Neural crest cell (in vitro differentiated cells): Measurements from ENCODE around the gene BSPRY. TPM values are rescaled to one million over a fixed set of nuclear protein-coding genes. Genes with fewer than 3 reads are reported as not detected.
"Not testable (repeated sequence)": the region's sequence is repeated elsewhere in the genome, so short reads cannot be mapped to it uniquely, and the experiment has no call there.

Source experiments
- DNase-seq: peaks from one replicate; pipeline ENCODE4 v3.0.0; 2021; ENCODE audit warnings: low read depth, mixed read lengths, low spot score
- H3K27ac Mint-ChIP-seq: one replicate; pipeline ENCODE4 v1.8.0; 2021; ENCODE audit warnings: mild to moderate bottlenecking, mixed read lengths; ENCODE audit not compliant: unreplicated experiment
- H3K27me3 Mint-ChIP-seq: 2 replicates; pipeline ENCODE4 v1.8.0; 2021; ENCODE audit warnings: low read depth, mild to moderate bottlenecking, mixed read lengths
- H3K36me3 Mint-ChIP-seq: 2 replicates; pipeline ENCODE4 v1.8.0; 2021; ENCODE audit warnings: low read depth, mild to moderate bottlenecking, mixed read lengths
- H3K4me1 Mint-ChIP-seq: 2 replicates; pipeline ENCODE4 v1.8.0; 2021; ENCODE audit warnings: mixed read lengths
- H3K4me3 Mint-ChIP-seq: one replicate; pipeline ENCODE4 v1.8.0; 2021; ENCODE audit warnings: mild to moderate bottlenecking, mixed read lengths
- H3K9me3 Mint-ChIP-seq: 2 replicates; pipeline ENCODE4 v1.8.0; 2021; ENCODE audit warnings: mixed read lengths
- CTCF ChIP-seq: fragments of 200-600 bp; sonication (generic); conservative IDR thresholded peaks from 2 replicates; pipeline ENCODE4 v1.5.0; 2021; ENCODE audit warnings: antibody characterized with exemption, mild to moderate bottlenecking
- total RNA-seq: library from RNA; stranded (reverse); gene quantifications from 2 replicates; pipeline ENCODE4 v1.2.1, GENCODE V29; 2021

The BSPRY gene
- total RNA-seq, 1 donor from 2014 or later = not detected

DNA sequence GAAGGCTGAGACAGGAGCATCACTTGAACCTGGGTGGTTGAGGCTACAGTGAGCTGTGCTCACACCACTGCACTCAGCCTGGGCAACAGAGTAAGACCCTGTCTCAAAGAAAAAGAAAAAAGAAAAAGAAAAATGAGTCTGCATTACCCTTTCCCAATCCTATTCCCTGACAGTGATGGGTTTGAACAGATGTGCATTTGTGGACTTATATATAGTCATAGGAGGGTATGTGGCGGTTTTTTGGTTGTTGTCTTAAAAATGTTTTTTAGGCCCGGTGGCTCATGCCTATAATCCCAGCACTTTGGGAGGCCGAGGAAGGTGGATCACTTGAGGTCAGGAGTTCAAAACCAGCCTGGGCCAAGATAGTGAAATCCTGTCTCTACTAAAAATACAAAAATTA is 14.0 kb downstream of the BSPRY start:
- TF ChIP-seq CTCF = no peak
- Mint-ChIP-seq H3K36me3 (no peaks in the 10 kb centered on the region), H3K4me1 (peaks cover 6% of the 10 kb centered on the region), H3K9me3 (no peaks in the 10 kb centered on the region), H3K27ac (no peak overlapping the region), H3K27me3 (peaks cover 16% of the 10 kb centered on the region), H3K4me3 (no peak overlapping the region)
- no peak for DNase-seq

- peaks cover 10% of the 10 kb centered on the region for H3K27me3 Mint-ChIP-seq
- no peaks in the 10 kb centered on the region for H3K9me3 Mint-ChIP-seq
- TF ChIP-seq CTCF = no peak
- no peak for DNase-seq
- no peak overlapping the region for H3K27ac Mint-ChIP-seq
- H3K4me1 Mint-ChIP-seq = peaks cover 6% of the 10 kb centered on the region
- no peak overlapping the region for H3K4me3 Mint-ChIP-seq
- H3K36me3 Mint-ChIP-seq = no peaks in the 10 kb centered on the region
These were observed 15.6 kb downstream of the BSPRY start for GRCh38 chr9:113364951-113365350.

DNA sequence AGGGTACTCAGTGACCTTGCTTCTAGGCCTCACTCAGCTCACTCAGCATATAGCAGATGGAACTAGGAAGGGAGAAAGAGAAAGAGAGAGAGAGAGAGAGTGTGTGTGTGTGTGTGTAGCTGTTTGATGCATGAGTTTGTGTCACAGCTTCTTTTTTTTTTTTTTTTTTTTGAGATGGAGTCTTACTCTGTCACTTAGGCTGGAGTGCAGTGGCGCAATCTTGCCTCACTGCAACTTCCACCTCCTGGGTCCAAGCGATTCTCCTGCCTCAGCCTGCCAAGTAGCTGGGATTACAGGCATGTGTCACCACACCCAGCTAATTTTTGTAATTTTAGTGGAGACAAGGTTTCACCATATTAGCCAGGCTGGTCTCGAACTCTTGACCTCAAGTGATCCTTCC is 16.3 kb downstream of the BSPRY start:
- H3K27me3 Mint-ChIP-seq, H3K4me1 Mint-ChIP-seq, H3K36me3 Mint-ChIP-seq, H3K9me3 Mint-ChIP-seq, H3K4me3 Mint-ChIP-seq, DNase-seq, H3K27ac Mint-ChIP-seq: not testable (repeated sequence)

GRCh38 chr9:113368348-113368981 is 19.1 kb downstream of the BSPRY start:
- no peak for TF ChIP-seq CTCF
- H3K4me3 Mint-ChIP-seq = no peak overlapping the region
- H3K4me1 Mint-ChIP-seq = no peaks in the 10 kb centered on the region
- no peaks in the 10 kb centered on the region for H3K36me3 Mint-ChIP-seq
- no peak overlapping the region for H3K27ac Mint-ChIP-seq
- DNase-seq = no peak
- H3K9me3 Mint-ChIP-seq = no peaks in the 10 kb centered on the region
- no peaks in the 10 kb centered on the region for H3K27me3 Mint-ChIP-seq

DNA sequence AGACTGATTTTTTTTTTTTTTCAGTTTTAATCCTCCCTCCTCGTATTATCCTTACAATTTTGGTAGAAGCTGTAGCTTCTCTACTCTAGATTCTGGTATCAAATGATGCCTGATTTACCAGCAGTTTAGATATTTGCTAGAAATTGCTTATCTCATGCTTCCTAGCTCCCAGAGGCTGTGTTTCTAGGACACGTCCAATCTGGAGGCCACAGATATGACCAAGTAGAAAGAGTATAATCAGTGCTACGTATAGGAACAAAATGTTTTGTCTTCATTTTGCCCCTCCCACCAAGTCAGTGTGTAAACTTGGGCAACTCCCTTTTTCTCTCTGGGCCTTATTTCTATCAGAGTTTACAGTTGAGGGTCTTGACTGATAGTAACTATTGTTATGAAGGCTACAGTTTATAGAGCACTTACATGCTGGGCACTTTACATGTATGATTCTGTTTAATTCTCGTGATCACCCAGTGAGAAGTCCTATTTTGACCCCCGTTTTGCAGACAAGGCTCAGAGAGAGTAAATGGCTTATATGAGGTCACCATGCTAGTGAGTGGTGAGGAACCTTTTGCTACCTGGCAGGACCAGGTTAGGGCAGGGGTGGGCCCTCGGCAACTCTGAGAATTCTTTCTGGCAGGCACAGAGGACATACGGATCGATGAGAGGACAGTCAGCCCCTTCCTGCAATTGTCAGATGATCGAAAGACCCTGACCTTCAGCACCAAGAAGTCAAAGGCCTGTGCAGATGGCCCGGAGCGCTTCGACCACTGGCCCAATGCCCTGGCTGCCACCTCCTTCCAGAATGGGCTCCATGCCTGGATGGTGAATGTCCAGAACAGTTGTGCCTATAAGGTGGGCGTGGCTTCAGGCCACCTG is 19.9 kb downstream of the BSPRY start:
- Mint-ChIP-seq H3K9me3 (no peaks in the 10 kb centered on the region), H3K27ac (no peak overlapping the region), H3K36me3 (no peaks in the 10 kb centered on the region), H3K4me1 (no peaks in the 10 kb centered on the region), H3K27me3 (no peaks in the 10 kb centered on the region), H3K4me3 (no peak overlapping the region)
- DNase-seq = no peak
- TF ChIP-seq CTCF = no peak

- no peak for DNase-seq
- Mint-ChIP-seq H3K4me3 (no peak overlapping the region), H3K36me3 (no peaks in the 10 kb centered on the region), H3K4me1 (no peaks in the 10 kb centered on the region), H3K27me3 (no peaks in the 10 kb centered on the region), H3K9me3 (no peaks in the 10 kb centered on the region), H3K27ac (no peak overlapping the region)
- TF ChIP-seq CTCF = no peak
These were observed 20.5 kb downstream of the BSPRY start for GRCh38 chr9:113369855-113370140.
